22Rv1 (cell line): ENCODE data around the gene ATP1B3.
"Not testable (repeated sequence)": the region's sequence is repeated elsewhere in the genome, so short reads cannot be mapped to it uniquely, and the experiment has no call there.

ENCODE experiments used
- H3K27ac ChIP-seq: fragments of 450-650 bp; 2 replicates; pipeline ENCODE4 v1.5.1; 2017
- CTCF ChIP-seq: fragments of 450-650 bp; IDR thresholded peaks from 2 replicates; pipeline ENCODE4 v1.5.1; 2017; ENCODE audit warnings: mild to moderate bottlenecking
- ZFX ChIP-seq: fragments of 450-650 bp; IDR thresholded peaks from 2 replicates; pipeline ENCODE4 v1.6.1; 2017; ENCODE audit warnings: antibody characterized with exemption, borderline replicate concordance

Gene ATP1B3

GRCh38 chr3:141887051-141887450, 10.6 kb downstream of the ATP1B3 start:
- H3K27ac ChIP-seq, result no peak overlapping the region
- TF ChIP-seq ZFX (no peak), CTCF (no peak)

- not testable (repeated sequence) for H3K27ac ChIP-seq
Measured at GRCh38 chr3:141888548-141888947, 12.1 kb downstream of the ATP1B3 start.

GRCh38 chr3:141894524-141895176, 18.2 kb downstream of the ATP1B3 start:
- H3K27ac ChIP-seq, result no peak overlapping the region
- no peak for TF ChIP-seq CTCF
- TF ChIP-seq ZFX, result no peak

GRCh38 chr3:141895731-141896130, 19.3 kb downstream of the ATP1B3 start:
- TF ChIP-seq ZFX, result no peak
- TF ChIP-seq CTCF, result no peak
- H3K27ac ChIP-seq, result no peak overlapping the region

DNA sequence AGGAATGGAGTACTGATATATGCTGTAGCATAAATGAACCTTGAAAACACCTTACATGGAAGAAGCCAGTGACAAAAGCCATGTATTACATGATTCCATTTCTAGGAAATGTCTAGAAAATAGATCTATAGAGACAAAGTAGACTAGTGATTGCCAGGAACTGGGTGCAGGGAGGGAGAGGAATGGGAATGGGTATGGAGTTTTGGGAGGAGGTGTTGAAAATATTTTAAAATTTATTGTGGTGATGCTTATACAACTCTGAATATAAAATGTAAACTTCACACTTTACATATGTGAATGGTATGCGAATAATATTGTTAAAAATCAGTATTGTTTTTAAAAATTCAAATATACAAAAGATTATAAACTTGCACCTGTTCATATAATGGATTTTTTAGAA, 22.5 kb downstream of the ATP1B3 start:
- no peak overlapping the region for H3K27ac ChIP-seq
- TF ChIP-seq CTCF (no peak), ZFX (no peak)

GRCh38 chr3:141900343-141900742, 23.9 kb downstream of the ATP1B3 start:
- no peak overlapping the region for H3K27ac ChIP-seq
- TF ChIP-seq CTCF (no peak), ZFX (no peak)

- no peak overlapping the region for H3K27ac ChIP-seq
- TF ChIP-seq ZFX (no peak), CTCF (no peak)
Measured at GRCh38 chr3:141901914-141902313, 25.5 kb downstream of the ATP1B3 start.

DNA sequence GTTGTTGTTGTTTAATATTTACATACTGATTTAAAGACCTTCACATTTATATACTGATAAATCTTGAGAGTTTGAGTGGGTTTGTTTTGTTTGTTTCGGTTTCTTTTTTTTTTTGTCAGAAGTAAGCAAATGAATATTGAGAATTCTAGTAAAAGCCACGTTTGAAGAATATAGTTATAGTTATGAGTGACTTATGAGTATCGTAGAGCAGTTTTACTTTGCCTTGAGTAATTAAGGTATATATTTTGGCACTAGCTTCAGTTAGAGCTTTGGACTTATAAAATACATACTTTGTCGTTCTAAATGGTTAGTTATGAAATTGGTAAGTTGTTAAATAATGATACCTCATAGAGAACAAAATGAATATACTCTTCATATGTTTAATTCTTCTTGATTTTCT, 27.8 kb downstream of the ATP1B3 start:
- TF ChIP-seq ZFX, result no peak
- no peak for TF ChIP-seq CTCF
- H3K27ac ChIP-seq, result no peak overlapping the region
